Inflammatory macrophage (primary cell): ENCODE results near the gene FAM9C.
"Not testable (repeated sequence)": the region's sequence is repeated elsewhere in the genome, so short reads cannot be mapped to it uniquely, and the experiment has no call there.

Source experiments
- DNase-seq, 2 donors: peaks; one replicate each; pipeline ENCODE4 v3.0.0-alpha.2; 2020 to 2022

FAM9C gene

GRCh38 chrX:13076176-13076961 is 31.9 kb upstream of the FAM9C start:
- no peak for DNase-seq

DNA sequence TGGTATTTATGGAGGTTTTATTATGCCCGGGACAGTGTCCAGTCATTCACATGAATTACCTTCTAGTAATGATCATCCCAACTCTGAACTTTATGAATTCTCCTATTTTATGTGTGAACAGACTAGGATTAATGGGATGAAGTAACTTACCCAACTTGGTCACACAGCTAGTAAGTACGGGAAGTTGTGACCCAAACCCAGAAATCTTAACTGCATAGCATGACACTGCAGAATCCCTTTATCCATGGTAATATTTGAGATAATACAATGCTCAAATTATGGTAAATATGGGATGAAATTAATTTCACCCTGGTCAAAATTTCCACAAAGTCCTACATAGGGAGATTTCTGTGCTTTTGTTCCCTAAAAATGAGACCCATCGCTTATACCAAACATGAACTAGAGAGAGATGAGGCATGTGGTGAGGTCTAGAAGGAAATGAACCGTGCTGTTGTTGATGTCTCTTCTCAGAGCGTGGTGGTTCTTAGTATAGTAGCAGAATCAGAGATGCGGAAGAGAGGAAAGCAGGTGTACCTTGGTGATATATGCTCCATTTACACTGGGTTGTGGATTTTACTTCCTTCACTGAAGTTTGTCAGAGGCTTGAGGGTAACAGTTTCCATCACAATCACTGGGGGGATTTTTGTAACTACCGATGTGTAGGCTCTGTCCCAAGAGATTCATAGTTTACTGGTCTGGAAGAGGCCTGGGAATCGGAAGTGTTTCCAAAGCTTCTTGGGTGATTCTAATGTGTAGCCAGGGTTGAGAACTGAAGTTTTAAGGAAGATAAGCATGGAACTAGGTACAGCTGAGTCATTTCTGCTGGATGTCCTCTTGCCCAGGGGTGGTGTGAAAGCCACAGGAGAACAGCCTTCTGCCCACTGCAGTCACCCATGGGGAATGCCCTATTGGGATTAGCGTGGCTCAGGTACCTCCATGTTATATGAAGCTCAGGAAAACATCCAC is 30.2 kb upstream of the FAM9C start:
- DNase-seq = no peak

DNA sequence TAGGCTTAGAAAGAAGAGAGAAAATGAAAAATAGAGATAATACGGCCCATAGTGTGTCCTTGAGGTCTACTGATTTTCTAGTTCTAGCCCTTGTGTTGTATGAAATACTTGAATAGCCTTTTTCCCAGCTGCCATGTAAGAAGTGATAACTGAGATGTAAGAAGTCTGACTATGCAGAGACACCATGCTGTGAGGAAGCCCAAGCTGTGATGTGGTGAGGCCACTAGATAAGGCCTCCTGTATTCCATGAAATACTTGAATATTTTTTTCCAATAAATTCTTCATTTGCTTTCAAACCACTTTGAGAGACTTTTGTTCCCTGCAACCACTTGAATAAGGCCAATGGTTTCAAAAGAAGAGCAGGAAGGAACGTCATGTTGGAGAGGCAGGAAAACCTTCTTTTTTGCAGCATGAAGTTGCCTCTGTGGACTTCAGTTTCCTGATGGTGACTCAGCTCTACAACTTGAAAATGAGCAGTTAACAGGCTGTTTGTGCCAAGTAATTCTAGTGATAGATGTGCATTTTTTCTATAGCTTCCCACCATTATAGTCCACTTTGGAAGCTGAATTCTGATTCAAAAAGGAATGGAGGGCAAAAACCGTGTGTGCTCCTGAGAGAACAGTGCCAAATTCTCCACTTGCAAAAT is 25.5 kb upstream of the FAM9C start:
- no peak for DNase-seq

GRCh38 chrX:13068651-13069050 is 24.2 kb upstream of the FAM9C start:
- no peak for DNase-seq

DNA sequence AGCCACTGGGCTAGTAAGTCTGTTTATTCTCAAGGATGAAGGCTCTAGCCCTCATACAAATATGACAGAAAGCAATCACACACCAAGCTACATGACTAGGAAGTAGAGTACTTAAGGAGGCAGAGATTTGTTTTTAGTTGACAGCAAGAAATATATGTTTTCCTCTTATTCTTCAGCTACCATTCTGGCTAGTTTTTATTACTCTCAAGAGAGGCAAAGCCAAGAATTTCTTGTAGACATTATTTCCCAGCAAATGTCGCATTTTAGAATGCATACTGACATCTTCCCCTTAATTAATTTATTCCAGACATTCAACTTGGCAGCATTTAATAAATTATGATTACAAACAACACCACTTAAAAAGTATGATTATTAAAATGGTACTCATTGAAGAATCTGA is 23.4 kb upstream of the FAM9C start:
- DNase-seq = no peak

DNA sequence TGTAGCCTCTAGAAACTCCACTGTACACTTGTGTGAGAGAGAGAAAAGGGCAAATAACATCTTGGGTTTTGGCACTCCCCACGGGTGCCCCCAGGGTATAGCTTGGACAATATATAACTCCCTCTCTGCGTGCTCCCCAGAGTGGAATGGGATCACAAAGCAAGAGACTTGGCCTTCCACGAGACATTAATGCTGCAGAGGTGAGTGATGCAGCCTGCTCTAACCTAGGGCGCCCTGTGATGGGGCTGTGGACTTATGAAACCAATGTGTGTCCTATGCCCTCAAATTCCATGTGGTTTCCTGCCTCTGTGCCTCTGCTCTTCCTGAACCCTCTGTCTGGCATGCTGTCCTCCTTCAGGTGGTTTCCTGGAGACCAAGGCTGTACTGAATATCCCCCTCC is 22.0 kb upstream of the FAM9C start:
- DNase-seq = no peak

GRCh38 chrX:13064599-13065143 is 20.3 kb upstream of the FAM9C start:
- no peak for DNase-seq

GRCh38 chrX:13063124-13063523 is 18.7 kb upstream of the FAM9C start:
- not testable (repeated sequence) for DNase-seq

DNA sequence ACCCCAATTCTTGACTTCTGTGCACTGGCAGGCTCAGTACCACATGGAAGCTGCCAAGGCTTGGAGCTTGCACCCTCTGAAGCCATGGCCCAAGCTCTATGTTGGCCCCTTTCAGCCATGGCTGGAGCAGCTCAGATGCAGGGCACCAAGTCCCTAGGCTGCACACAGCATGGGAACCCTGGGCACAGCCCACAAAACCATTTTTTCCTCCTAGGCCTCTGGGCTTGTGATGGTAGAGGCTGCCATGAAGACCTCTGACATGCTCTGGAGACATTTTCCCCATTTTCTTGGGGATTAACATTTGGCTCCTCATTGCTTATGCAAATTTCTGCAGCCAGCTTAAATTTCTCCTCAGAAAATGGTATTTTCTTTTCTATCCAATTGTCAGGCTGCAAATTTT is 17.9 kb upstream of the FAM9C start:
- not testable (repeated sequence) for DNase-seq

DNA sequence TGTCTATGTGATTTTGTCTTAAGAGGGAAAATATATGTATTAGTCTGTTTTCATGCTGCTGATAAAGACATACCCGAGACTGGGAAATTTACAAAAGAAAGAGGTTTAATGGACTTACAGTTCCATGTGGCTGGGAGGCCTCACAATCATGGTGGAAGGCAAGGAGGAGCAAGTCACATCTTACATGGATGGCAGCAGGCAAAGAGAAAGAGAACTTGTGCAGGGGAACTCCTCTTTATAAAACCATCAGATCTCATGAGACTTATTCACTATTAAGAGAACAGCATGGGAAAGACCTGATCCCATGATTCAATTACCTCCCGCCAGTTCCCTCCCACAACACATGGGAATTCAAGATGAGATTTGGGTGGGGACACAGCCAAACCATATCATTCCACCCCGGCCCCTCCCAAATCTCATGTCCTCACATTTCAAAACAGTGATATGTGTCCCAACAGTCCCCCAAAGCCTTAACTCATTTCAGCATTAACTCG is 16.8 kb upstream of the FAM9C start:
- DNase-seq = not testable (repeated sequence)

DNA sequence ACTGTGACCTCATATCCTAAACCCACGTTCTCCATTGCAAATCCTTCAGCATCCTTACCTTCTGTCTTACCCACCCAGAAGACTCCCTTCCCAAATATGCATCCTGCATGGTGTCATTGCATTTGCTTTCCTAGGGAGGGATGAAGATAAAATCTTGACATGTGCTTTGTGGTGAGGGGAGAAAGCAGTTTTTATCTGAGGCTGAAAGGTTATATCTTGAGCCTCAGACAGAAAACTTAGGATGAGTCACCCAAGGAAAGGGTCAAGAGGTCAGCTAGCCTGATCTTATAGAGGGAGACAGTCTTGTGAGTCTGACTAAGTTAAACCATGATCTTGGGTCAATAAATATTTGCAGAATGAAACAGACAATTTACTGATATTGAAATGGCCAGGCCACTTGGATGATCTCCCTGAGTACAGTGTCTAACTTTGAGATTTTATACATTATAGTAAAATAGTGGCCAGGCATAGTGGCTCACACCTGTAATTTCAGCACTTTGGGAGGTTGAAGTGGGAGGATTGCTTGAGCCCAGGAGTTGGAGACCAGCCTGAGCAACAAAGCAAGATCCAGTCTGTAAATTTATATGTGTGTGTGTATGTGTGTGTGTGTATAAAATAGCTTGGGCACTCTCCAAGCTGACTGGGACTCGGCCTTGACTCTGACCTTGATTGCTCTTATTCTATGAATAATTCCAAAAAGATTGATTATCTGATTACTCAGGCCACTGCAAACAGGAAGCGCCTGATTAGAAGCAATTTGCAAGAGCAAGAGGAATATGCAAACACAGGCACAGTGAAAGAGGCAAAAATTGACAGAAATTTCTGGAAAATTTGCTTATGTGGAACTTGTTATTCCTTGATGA is 15.4 kb upstream of the FAM9C start:
- DNase-seq = peak; percentile 59 to 69

GRCh38 chrX:13055486-13055885 is 11.1 kb upstream of the FAM9C start:
- DNase-seq = no peak

DNA sequence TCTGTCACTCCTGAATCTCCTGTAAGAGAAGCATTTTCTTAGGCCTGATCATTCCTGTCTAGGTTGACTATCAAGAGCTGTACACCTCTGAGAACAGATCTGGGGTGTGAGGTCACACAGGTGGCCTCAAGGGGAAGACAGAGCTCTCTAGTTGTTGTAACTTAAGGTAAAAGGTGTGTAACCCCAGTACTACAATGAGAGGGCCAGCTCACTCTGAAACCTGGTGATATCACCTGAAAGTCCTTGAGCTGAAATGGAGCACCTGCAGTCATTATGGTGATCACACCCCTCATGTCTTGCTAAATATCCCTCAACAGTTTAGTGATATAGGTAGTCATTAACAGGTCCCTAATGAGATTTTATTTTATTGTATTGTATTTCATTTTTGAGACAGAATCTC is 8.8 kb upstream of the FAM9C start:
- no peak for DNase-seq

- peak in 1 of 2 donors; percentile 42 for DNase-seq
These were observed 7.2 kb upstream of the FAM9C start for GRCh38 chrX:13051529-13052172.

DNA sequence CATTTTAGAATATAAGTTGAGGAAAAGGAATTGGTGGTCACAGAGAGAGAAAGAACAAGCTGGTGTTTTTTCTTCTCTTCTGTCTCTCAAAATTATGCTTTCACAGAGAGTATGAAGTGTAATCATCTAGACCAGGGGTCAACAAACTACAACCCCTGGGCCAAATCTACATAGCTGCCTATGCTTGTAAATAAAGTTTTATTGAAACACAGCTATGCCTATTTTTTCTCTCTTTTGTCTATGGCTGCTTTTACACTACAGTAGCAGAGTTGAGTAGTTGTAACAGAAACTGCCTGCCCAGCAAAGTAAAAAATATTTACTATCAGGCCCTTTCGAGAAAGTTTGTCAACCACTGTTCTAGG is 6.7 kb upstream of the FAM9C start:
- no peak for DNase-seq

GRCh38 chrX:13050151-13050550 is 5.7 kb upstream of the FAM9C start:
- DNase-seq = no peak

DNA sequence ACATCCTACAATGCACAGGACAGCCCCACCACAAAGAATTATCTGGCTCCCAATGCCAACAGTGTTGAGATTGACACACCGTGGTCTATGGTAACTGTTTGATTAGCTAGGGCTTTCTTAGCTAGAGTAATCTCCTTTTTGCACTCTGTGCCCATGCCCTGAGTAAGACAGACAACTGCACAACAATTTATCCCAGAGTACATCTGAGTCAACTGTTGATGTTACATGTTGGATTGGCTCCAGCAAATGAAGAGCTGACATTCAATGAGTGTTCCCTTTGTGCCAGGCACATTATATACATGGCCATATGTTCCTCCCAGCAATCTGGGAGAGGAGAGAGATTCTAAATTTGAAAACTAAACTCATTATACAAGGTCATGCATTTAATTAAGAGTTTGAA is 3.9 kb upstream of the FAM9C start:
- peak in 1 of 2 donors; percentile 32 for DNase-seq

GRCh38 chrX:13047759-13048158 is 3.3 kb upstream of the FAM9C start:
- peak in 1 of 2 donors; percentile 20 for DNase-seq

- peak; percentile 29 to 56 for DNase-seq
These were observed 1.9 kb upstream of the FAM9C start for GRCh38 chrX:13046141-13046855.

GRCh38 chrX:13043938-13044337 is 482 bp downstream of the FAM9C start:
- DNase-seq = no peak

- no peak for DNase-seq
These were observed 1.3 kb downstream of the FAM9C start for GRCh38 chrX:13043138-13043537.
